SU-DHL-6 (cell line): ENCODE results near the gene TRAPPC5.

ENCODE experiments used
- H2AFZ ChIP-seq: fragments of 200-600 bp; sonication (generic); 2 replicates; pipeline ENCODE4 v1.6.1; 2014; ENCODE audit warnings: low read depth, mild to moderate bottlenecking, moderate library complexity, mixed read lengths, antibody characterized with exemption, low read length; ENCODE audit not compliant: severe bottlenecking
- H3F3A ChIP-seq: fragments of 200-600 bp; shearing (Covaris generic); 2 replicates; pipeline ENCODE4 v1.6.0; 2016; ENCODE audit warnings: antibody characterized with exemption, mild to moderate bottlenecking; ENCODE audit not compliant: insufficient read depth
- H3K27ac ChIP-seq: fragments of 200-600 bp; sonication (generic); 2 replicates; pipeline ENCODE4 v1.5.1; 2016; ENCODE audit warnings: low read depth, mild to moderate bottlenecking, low read length, moderate library complexity, mixed read lengths
- H3K27me3 ChIP-seq: fragments of 200-600 bp; sonication (generic), shearing (Covaris generic); 2 replicates; pipeline ENCODE4 v1.6.0; 2014; ENCODE audit warnings: mild to moderate bottlenecking, low read length
- H3K36me3 ChIP-seq: fragments of 200-600 bp; sonication (generic); 2 replicates; pipeline ENCODE4 v1.6.1; 2014; ENCODE audit warnings: mild to moderate bottlenecking, low read length, mixed read lengths
- H3K4me2 ChIP-seq: fragments of 300-600, 200-600 bp; shearing (Covaris generic), sonication (generic); 2 replicates; pipeline ENCODE4 v1.6.0; 2014; ENCODE audit warnings: low read length, low read depth, mild to moderate bottlenecking; ENCODE audit not compliant: poor library complexity, severe bottlenecking
- H3K4me3 ChIP-seq: fragments of 200-600 bp; sonication (generic); 2 replicates; pipeline ENCODE4 v1.5.1; 2014; ENCODE audit warnings: antibody characterized with exemption, low read length, mild to moderate bottlenecking, mixed read lengths; ENCODE audit not compliant: insufficient read depth, poor library complexity, severe bottlenecking
- H3K79me2 ChIP-seq: fragments of 200-600 bp; sonication (generic); 2 replicates; pipeline ENCODE4 v1.6.1; 2014; ENCODE audit warnings: mild to moderate bottlenecking, low read length, moderate library complexity; ENCODE audit not compliant: insufficient read depth
- H3K9ac ChIP-seq: fragments of 200-600 bp; sonication (generic); 2 replicates; pipeline ENCODE4 v1.7.0; 2014; ENCODE audit warnings: mild to moderate bottlenecking, low read length
- H3K9me2 ChIP-seq: fragments of 200-600 bp; sonication (generic); replicated peaks from 2 replicates; pipeline ENCODE4 v1.6.1; 2014; ENCODE audit warnings: low read length; ENCODE audit not compliant: insufficient read depth
- H3K9me3 ChIP-seq: fragments of 200-600 bp; sonication (generic); 2 replicates; pipeline ENCODE4 v1.6.1; 2014; ENCODE audit warnings: low read length, mixed read lengths; ENCODE audit not compliant: insufficient read depth
- H4K20me1 ChIP-seq: fragments of 200-600 bp; sonication (generic); 2 replicates; pipeline ENCODE4 v1.6.1; 2014; ENCODE audit warnings: low read depth, mild to moderate bottlenecking, antibody characterized with exemption, low read length, moderate library complexity, mixed read lengths
- CTCF ChIP-seq: fragments of 200-600 bp; sonication (generic); IDR thresholded peaks from one replicate; pipeline ENCODE4 v1.5.1; 2017; ENCODE audit warnings: antibody characterized with exemption, mild to moderate bottlenecking, low read length, moderate library complexity; ENCODE audit not compliant: insufficient read depth, poor library complexity, severe bottlenecking
- EZH2phosphoT487 ChIP-seq: fragments of 200-600 bp; sonication (generic), shearing (Covaris generic); conservative IDR thresholded peaks from 2 replicates; pipeline ENCODE4 v1.6.1; 2018; ENCODE audit warnings: mild to moderate bottlenecking, antibody characterized with exemption, low read length, moderate library complexity, mixed read lengths

Gene TRAPPC5

GRCh38 chr19:7670150-7670783, 10.4 kb upstream of the TRAPPC5 start:
- no peak overlapping the region for H3K4me2 ChIP-seq
- no peaks in the 10 kb centered on the region for H3K9me2 ChIP-seq
- no peaks in the 10 kb centered on the region for H3F3A ChIP-seq
- no peak overlapping the region for H2AFZ ChIP-seq
- H3K9ac ChIP-seq, result no peak overlapping the region
- no peaks in the 10 kb centered on the region for H3K9me3 ChIP-seq
- no peaks in the 10 kb centered on the region for H3K27me3 ChIP-seq
- no peaks in the 10 kb centered on the region for H3K79me2 ChIP-seq
- H3K27ac ChIP-seq, result no peak overlapping the region
- TF ChIP-seq CTCF (no peak), EZH2phosphoT487 (no peak)
- no peaks in the 10 kb centered on the region for H3K36me3 ChIP-seq
- no peaks in the 10 kb centered on the region for H4K20me1 ChIP-seq
- no peak overlapping the region for H3K4me3 ChIP-seq

- Histone ChIP-seq H3K79me2 (no peaks in the 10 kb centered on the region), H2AFZ (no peak overlapping the region), H3K27me3 (no peaks in the 10 kb centered on the region), H3K27ac (no peak overlapping the region), H3K4me2 (no peak overlapping the region), H4K20me1 (no peaks in the 10 kb centered on the region), H3K9me3 (no peaks in the 10 kb centered on the region), H3K9me2 (no peaks in the 10 kb centered on the region), H3K4me3 (no peak overlapping the region), H3K9ac (no peak overlapping the region), H3F3A (no peaks in the 10 kb centered on the region), H3K36me3 (no peaks in the 10 kb centered on the region)
- TF ChIP-seq EZH2phosphoT487 (no peak), CTCF (no peak)
Measured at GRCh38 chr19:7670790-7671189, 9.8 kb upstream of the TRAPPC5 start.

GRCh38 chr19:7672522-7672921, 8.1 kb upstream of the TRAPPC5 start:
- Histone ChIP-seq H3K9ac (no peak overlapping the region), H3K27ac (no peak overlapping the region), H3K36me3 (no peaks in the 10 kb centered on the region), H3K9me2 (no peaks in the 10 kb centered on the region), H3K4me2 (no peak overlapping the region), H3F3A (no peaks in the 10 kb centered on the region), H3K9me3 (no peaks in the 10 kb centered on the region), H2AFZ (no peak overlapping the region), H3K4me3 (no peak overlapping the region), H3K27me3 (no peaks in the 10 kb centered on the region), H3K79me2 (no peaks in the 10 kb centered on the region), H4K20me1 (no peaks in the 10 kb centered on the region)
- no peak for TF ChIP-seq EZH2phosphoT487
